Fibroblast of peridontal ligament (primary cell): ENCODE results near the gene HS6ST3.

Source experiments
- DNase-seq: peaks from one replicate; pipeline ENCODE4 v3.0.0-alpha.2; 2010; ENCODE audit errors: extremely low read depth

Gene HS6ST3

DNA sequence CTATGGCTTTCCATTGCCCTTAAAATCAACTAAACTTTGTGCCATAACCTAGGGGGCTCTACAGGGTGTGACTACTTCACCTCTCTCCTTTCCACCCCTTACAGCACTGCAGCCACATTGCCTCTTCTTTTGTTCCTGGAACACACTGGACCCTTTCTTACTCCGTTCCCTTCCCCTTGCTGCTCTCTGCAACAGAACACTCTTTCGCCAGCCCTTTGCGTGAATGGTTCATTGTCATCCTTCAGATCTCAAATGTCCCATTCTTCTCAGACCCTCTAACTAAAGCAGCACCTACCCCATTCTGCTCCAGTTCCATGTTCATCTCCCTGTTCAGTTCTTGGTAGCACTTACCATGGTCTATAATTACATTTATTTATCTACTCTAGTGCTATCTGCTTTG lies 696.1 kb downstream of the HS6ST3 start:
- no peak for DNase-seq

DNA sequence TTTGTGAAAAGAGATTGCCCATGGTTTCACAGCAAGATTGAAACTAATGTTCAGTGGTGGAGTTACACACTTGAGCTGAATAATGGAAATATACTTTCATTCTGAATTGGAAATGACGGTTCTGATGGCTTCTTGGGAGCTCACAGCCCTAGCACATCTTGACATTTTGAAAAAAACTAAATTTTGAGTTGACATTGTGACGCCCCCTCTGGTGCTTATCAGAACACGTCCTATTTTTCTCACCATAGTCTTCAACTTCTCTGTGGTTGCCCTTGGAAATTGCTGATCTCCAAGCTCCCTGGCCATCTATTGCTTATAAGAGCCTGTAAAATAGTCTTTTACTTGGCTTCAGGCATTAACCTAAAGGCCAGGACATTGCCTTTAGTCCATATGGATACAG lies 702.3 kb downstream of the HS6ST3 start:
- no peak for DNase-seq

DNA sequence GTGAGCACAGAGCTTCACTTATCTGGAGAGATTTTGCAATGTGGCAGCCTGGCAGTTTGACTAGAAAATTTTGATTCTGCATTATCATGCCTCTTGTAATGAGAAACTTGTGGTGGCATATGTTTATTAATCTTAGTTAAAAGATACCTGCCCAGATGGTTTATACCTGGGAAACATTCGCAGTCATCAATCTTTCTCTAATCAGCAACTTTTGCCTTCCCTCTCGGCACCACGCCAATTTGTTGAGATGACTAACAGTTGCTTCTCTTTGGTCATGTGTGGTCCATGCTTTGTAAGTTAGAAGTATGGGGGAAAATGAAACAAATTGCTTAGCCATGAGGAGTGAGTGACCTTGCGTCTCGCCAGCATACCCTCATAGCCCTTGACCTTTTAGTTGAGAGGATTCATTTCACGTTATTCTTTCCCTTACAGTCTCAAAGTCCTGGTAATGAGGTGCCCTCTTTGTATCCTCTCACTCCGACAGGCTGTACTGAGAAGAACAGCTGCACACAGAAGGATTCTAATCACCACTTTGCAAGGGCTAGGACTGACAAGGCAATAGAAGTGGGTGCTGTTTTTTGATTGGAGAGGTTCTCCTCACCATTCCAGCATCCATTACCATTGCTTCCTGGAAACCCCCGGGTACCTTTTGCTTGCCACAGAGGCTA lies 703.0 kb downstream of the HS6ST3 start:
- DNase-seq = no peak

DNA sequence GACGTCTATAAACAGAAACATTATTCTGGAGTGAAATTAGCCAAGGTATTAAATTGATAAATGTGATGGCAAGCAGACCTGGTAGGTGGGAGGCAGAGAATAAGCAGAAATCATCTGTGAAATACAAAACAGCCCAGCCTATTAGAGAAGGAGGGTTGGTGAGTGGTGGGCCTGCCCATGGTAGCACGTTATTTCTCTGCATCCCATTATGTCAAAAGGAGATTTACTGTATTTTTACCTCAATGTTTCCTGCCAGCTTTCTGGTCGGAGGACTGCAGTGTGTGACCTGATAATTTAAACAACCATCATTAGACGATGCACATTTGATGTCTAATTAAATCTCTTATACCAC lies 703.5 kb downstream of the HS6ST3 start:
- DNase-seq = no peak

DNA sequence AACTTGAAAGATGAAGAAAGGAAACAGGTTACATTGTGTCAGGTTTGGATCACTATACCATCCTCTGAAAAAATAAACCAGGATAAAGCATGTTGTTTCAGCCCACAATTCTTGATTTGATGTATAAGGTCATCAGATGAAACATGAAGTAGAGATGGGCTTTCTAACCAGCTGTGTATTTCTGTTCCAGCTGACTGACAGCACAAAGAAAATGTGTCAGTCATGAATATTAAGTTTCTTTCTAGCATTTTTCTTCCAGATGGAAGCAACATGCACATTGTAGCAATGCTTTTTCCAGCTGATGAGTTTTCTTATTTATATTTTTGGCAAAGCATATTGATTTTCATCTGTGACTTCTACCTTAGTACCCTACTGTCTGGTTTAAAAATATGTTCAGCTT lies 704.8 kb downstream of the HS6ST3 start:
- DNase-seq = no peak

DNA sequence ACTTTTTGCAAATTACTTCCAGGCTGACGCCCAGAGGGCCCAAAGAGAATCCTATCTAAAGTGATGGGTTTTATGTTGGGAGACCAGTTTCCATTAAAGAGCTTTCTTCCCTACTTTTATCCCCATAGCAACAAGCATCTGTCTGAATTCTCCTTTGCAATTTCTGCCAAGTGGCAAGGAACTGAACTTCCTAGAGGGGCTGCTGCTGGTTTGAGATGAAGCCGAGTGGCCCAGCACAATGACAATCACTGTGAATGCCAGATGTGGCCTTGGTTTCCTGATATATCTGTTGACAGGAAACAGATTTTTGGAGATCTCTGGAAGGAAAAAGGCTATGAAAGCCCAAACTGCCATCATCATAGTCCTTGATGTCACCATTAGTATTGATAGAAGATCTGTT lies 705.8 kb downstream of the HS6ST3 start:
- DNase-seq = no peak

DNA sequence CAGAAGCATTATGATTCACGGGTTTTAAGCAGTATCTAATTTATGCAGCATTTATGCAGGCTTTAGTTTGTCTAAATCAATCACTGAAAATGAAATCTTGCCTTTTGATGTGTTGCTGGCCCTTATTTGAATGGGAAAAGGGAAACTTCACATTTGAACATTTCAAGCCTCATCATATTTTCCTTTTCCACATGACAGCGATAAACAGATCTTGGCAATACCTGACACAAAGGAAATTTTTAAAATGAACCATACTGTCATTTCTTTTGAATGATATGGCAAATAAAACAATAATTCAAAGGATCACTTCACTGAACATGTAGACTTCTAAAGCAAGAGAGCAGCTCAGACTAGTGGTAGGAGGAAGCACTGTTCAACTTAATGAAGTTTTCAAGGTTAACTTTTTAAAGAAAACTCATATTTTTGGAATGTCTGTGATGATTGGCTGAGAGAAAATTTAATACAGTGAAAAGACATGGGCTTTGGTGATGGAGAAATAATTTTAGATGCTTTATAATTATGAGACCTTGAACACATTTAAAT lies 706.3 kb downstream of the HS6ST3 start:
- no peak for DNase-seq

- no peak for DNase-seq
These were observed 707.2 kb downstream of the HS6ST3 start for GRCh38 chr13:96797136-96797535.

DNA sequence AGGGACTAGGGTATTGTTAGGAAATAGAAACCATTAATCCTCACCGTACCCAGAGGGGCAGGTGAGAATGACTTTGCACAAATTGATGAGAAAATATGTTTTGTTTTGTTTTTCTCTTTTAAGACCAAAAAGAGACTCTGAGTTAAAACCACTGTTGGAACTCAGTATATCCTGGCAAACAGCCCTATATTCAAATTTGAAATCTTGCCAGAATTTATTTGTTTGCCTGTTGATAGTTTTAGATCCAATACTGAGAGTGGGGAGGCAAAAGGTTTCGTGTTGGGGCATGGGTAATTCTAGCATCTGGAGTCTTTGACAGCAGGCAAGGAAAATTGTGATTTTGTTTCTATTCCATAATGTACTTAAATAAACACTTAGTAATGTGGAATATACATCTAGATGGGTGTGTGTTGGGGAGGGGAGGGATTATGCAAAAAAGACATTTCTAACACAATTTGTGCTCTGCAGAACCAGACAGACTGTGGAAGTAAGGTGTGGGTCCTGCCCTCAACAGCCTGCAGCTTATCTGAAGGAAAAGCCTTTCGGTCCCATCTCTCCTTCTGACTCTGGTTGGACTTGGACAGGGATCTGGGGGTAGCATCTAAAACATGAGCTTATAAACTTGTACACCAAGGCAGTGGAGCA lies 713.7 kb downstream of the HS6ST3 start:
- no peak for DNase-seq

- no peak for DNase-seq
These were observed 714.3 kb downstream of the HS6ST3 start for GRCh38 chr13:96804174-96804573.

DNA sequence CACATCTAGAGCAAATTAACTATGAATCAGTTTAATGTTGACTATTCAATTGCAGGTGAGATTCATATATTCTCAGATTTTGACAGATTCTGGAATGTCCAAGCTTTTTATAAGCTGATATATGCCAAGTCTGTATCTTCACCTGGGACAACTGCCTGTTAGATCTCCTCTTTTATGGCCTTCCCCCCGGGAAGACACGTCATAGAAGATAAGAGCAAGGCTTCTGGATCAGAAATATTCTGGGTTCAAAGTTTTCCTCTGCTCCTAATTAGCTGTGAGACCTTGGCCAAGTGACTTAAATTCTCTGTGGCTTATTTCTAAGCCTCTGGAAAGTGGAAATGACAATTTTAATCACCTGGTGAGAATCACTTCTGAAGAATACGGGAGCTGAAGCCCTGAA lies 716.8 kb downstream of the HS6ST3 start:
- no peak for DNase-seq

DNA sequence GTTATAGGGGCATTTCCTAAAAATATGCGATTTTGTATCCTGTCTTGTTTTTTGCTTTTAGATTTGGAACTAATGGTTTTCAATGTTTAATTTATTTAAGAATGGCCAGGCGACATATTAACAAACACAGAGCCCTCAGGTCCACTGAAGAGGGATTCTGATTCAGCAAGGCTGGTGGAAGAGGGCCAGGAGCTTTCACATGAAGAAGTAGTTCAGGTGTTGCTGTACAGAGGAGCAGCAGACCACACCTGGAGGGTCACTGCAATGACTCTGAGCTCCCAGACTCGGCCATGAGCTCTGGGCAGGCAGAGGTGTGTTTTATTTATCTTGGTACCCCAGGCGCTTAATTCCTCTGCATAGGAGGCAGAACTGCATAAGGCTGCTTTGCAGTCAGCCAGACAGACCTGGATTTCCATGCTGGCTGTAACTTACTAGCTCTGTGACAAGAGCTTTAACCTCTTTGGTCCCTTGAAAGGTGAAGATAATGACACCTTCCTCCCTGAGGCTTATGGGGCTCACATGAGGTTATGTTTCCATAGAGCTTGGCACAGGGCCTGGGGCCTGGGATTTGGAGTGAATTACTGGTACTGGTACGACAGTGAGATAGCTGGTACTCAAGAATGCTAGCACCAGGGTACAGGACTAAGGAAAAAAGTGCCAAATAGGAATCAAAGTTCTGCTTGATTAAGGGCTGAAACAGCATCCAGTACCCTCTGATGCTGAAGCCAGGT lies 719.6 kb downstream of the HS6ST3 start:
- DNase-seq = no peak

- no peak for DNase-seq
These were observed 720.2 kb downstream of the HS6ST3 start for GRCh38 chr13:96810104-96810503.

- DNase-seq = no peak
These were observed 721.1 kb downstream of the HS6ST3 start for GRCh38 chr13:96811049-96811448.

DNA sequence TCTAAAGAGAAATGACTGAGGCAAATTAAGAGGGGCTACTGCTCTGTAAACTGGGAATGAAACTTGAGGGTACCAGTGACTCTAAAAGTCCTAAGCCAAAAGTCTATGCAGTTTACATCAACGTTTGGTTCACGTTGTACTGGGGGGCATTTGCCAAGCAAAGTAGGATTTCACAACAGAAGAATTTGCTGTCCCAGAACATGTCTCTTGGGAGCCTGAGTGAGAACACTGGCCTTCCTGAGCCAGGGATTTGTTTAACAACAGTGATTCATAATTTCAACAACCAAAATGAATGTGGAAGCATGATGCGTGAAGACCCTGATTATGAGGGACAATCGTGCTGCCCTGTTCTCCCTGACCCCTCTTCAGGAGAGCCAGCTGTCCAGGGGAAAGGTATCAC lies 726.4 kb downstream of the HS6ST3 start:
- DNase-seq = no peak

DNA sequence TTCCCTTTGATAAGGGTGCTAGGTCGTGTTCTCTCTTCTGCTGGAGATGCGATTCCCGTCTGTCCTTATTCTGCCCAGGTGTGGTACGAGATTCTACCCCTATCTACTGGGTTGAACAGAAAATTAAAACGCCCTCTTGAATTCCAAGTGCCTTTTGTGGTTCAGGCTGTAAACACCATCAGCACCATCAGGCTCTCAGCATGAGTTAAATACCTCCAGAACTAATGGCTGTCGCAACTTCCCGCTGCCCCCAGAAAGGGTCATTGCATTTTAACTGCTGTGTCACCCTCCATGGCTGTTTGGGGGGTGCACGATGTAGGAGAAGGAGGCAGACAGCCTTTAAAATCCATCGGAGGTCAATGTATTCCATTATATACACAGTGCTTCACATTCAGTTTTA lies 727.0 kb downstream of the HS6ST3 start:
- no peak for DNase-seq

DNA sequence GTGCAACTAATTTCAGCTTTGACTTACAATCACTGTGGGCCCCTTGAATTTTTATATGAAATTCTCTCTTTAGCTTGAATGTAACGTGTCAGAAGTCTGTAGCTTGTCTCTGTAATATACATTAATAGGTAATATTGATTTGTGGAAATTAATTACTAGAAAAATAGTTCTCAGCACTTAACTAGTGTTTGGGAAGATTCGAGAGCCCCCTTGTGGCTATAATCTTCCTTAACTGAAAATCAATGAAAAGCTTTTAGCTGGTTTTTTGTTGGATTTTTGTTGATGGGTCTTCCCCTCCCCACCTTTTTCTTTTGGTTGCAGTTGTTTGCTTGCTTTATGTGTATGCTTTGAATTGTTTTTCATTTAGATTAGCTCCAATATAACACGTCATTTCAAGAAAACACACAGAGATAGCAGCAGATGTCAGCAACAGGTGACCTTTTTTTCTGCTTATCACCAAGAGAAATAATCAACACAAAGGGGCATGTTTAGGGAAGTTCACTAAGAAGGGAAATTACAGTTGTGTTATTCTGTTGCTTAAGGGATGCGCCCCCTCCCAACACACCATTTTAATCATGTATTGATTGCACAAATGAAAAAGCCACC lies 727.5 kb downstream of the HS6ST3 start:
- no peak for DNase-seq

DNA sequence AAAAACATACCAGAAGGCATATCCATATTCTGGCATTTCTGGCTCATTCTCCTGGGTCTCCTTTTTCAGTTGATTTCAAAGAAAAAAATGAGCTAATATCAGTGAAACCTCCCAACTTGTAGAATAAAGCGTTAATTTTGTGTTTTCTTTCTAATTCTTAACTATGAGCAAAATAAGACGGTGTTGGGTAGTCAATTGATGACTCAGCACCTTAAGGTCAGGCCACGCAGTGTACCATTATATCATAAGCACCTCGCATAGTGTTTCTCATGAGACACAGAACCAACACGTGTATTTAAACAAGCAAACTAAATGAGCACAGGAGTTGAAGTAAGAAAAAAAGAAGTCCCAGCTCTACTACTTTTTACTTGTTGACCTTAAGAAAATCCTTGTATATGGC lies 729.5 kb downstream of the HS6ST3 start:
- no peak for DNase-seq

GRCh38 chr13:96821381-96821780 lies 731.5 kb downstream of the HS6ST3 start:
- DNase-seq = no peak

- DNase-seq = no peak
These were observed 732.1 kb downstream of the HS6ST3 start for GRCh38 chr13:96821971-96822370.

DNA sequence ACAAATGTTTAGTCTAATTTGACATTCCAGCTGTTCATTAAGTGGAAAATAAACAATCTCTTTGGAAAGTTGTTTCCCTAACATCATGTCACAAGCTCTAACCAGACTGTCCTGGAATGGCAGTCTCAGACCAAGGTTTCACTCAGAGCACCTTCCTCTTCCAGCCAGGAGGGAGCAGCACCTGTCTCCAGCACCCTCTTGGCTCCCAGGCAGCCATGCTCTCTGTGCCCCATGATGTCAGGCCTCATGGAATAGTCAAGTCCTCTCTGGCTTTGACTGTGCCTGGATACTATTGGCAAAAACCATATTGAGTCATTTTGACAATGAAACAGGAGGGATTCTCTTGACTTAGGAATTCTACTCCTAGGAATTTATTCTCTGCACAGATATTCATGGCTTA lies 733.0 kb downstream of the HS6ST3 start:
- no peak for DNase-seq

GRCh38 chr13:96824140-96824539 lies 734.2 kb downstream of the HS6ST3 start:
- DNase-seq = no peak

- DNase-seq = no peak
These were observed 735.7 kb downstream of the HS6ST3 start for GRCh38 chr13:96825653-96826052.
